ENCODE results near the gene PRKACA.

Gene PRKACA

DNA sequence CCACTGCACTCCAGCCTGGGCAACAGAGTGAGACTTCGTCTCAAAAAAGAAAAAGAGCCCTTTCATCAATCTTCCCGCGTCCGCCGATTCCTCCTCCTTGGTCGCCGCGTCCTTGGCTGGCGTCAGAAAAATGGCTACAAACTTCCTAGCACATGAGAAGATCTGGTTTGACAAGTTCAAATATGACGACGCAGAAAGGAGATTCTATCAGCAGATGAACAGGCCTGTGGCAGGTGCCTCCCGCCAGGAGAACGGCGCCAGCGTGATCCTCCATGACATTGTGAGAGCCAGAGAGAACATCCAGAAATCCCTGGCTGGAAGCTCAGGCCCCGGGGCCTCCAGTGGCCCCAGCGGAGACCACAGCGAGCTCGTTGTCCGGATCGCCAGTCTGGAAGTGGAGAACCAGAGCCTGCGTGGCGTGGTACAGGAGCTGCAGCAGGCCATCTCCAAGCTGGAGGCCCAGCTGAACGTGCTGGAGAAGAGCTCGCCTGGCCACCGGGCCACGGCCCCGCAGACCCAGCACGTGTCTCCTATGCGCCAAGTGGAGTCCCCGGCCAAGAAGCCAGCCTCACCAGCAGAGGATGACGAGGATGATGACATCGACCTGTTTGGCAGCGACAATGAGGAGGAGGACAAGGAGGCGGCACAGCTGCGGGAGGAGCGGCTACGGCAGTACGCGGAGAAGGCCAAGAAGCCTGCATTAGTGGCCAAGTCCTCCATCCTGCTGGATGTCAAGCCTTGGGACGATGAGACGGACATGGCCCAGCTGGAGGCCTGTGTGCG, 47.1 kb downstream of the PRKACA start:
- TF ChIP-seq, protein P1, sequence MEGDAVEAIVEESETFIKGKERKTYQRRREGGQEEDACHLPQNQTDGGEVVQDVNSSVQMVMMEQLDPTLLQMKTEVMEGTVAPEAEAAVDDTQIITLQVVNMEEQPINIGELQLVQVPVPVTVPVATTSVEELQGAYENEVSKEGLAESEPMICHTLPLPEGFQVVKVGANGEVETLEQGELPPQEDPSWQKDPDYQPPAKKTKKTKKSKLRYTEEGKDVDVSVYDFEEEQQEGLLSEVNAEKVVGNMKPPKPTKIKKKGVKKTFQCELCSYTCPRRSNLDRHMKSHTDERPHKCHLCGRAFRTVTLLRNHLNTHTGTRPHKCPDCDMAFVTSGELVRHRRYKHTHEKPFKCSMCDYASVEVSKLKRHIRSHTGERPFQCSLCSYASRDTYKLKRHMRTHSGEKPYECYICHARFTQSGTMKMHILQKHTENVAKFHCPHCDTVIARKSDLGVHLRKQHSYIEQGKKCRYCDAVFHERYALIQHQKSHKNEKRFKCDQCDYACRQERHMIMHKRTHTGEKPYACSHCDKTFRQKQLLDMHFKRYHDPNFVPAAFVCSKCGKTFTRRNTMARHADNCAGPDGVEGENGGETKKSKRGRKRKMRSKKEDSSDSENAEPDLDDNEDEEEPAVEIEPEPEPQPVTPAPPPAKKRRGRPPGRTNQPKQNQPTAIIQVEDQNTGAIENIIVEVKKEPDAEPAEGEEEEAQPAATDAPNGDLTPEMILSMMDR (conservative IDR thresholded peaks at IDR 0.05; ENCODE audit: low read length) = no peak
- H3K4me3 ChIP-seq (ENCODE audit: low read length) = no peak overlapping the region
- DNase-seq (ENCODE audit: low read depth) = no peak

DNA sequence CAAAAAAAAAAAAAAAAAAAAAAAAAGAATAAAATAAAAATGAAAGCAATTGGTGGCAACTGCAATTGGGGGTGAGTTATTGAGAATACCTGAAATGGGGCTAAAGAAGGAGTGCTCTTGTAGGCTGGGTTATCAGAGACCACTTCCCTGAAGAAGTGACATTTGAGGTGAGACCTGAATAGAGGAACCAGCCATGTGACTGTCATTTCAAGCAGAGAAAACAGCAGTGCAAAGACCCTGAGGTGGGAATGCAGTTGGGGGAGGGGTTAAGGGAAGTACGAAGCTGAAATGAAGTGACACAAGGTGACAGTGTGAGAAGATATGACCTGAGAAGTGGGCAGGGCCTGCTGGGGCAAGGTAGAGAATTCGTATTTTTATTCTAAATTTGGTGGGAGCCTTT, 51.4 kb downstream of the PRKACA start:
- TF ChIP-seq, protein P1 (conservative IDR thresholded peaks at IDR 0.05; ENCODE audit: low read length) = no peak
- no peak for DNase-seq (ENCODE audit: low read depth)
- no peak overlapping the region for H3K4me3 ChIP-seq (ENCODE audit: low read length)

DNA sequence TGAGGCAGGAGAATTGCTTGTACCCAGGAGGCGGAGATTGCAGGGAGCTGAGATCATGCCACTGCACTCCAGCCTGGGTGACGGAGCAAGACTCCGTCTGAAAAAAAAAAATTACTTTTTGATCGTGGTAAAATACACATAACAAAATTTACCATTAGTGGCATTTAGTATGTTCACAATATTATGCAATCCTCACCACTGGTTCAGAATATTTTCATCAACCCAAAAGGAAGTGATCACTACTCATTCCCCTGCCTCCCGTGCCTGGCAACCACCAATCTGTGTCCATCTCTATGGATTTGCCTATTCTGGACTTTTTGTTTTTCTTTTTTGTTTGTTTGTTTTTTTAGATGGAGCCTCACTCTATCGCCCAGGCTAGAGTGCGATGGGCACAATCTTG, 54.5 kb downstream of the PRKACA start:
- DNase-seq (ENCODE audit: low read depth) = no peak
- TF ChIP-seq, protein P1 (conservative IDR thresholded peaks at IDR 0.05; ENCODE audit: low read length) = no peak

DNA sequence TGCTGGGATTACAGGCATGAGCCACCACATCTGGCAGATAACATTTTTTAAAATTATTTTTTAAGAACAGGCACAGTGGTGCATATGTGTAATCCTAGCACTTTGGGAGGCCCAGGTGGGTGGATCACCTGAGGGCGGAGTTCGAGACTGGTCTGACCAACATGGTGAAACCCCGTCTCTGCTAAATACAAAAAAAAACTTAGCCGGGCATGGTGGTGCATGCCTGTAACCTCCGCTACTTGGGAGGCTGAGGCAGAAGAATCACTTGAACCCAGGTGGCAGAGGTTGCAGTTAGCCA, 55.1 kb downstream of the PRKACA start:
- H3K4me3 ChIP-seq (ENCODE audit: low read length) = no peak overlapping the region
- DNase-seq (ENCODE audit: low read depth) = no peak
- TF ChIP-seq, protein P1 (conservative IDR thresholded peaks at IDR 0.05; ENCODE audit: low read length) = no peak

More for the DNA sequence above, 54.5 kb downstream of the PRKACA start:
- no peak overlapping the region for H3K4me3 ChIP-seq (ENCODE audit: low read length)

DNA sequence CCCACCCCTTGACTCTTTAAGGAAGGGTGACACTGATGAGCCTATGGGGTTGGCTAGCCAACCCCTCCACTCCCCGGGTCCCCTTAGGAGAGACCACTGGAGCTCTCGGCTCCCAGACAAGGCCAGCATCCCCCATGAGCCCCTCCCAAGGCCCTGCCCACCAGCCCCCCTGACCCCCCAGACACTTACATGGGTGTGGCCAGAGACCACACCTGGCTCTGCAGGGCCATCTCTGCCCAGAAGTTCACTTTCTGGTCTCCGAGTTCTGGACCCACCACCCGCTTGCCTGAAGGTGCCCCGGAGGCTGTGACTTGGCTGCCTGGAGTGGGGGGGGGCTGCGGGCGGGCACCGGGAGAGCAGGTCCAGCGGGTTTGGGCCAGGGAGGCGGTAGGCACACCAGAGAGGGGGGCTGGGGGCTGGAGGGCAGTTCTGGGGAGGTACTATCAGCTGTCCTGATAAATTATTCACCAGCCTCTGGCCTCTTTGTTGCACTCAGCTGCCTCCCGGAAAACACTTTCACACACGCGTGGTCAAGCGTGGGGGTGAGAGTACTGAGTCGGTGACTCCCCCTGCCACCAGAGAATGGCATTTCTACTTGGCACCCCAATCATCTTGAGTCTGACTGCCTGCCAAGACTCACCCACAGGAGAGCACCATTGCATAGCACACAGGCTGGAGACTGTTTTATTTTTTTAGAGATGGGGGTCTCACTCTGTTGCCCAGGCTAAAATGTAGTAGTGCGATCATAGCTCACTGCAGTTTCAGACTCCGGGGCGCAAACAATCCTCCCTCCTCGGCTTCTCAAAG, 55.6 kb downstream of the PRKACA start, which contains the start of gene PALM3:
PALM3 (minus strand) TSS at position 326 of the 807 bp plus-strand sequence; CDS start at position 230, 96 bp downstream.
- TF ChIP-seq, protein P1 (conservative IDR thresholded peaks at IDR 0.05; ENCODE audit: low read length) = no peak
- no peak for DNase-seq (ENCODE audit: low read depth)
- no peak within 1 kb of the TSS for H3K4me3 ChIP-seq (ENCODE audit: low read length)

DNA sequence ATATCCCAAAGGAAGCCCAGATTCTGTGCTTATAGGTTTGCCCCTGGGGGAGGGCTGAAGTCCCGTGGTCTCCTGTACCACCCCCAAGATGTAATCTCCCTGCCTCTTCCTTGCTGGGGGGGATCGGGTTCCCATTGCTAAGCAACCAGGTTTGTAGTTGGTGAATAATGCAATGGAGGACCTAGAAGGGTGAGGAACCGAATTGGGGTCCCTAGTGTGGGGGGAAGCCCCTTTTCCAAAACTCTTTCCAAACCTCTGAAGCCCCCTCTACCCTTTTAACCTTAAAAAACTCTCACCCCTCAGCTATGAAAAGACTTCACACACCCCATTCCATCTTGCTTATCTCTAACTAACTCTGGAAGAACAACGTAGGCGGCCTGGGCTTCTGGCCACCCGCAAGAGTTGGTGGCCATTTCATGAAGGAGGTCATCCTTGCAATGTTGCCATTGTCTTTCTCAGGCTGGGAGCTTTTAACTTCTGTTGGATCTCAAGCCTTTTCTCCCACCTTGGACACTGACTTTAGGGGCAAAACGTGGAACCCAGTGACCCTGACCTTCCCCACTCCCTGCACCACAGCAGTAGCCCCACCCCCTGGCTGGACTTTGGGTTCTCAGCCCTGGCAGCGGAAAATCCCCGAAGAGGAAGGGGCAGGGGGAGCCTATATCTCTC, 56.3 kb downstream of the PRKACA start:
- no peak for DNase-seq (ENCODE audit: low read depth)
- TF ChIP-seq, protein P1 (conservative IDR thresholded peaks at IDR 0.05; ENCODE audit: low read length) = no peak
- H3K4me3 ChIP-seq (ENCODE audit: low read length) = no peak overlapping the region
